Epithelial cell of esophagus (primary cell): ENCODE results near the gene TOMM5.

Experiments used
- DNase-seq: peaks from one replicate; pipeline ENCODE4 v3.0.0; 2010; ENCODE audit warnings: low read depth
- H3K4me3 ChIP-seq: 2 replicates; pipeline ENCODE4 v1.5.1; 2011; ENCODE audit warnings: mild to moderate bottlenecking, low read length, control low read depth
- CTCF ChIP-seq: IDR thresholded peaks from 2 replicates; pipeline ENCODE4 v1.5.1; 2011; ENCODE audit warnings: low read depth, mild to moderate bottlenecking, low read length, control low read depth, inconsistent platforms; ENCODE audit not compliant: insufficient read depth; ENCODE audit errors: missing control alignments

TOMM5 gene

GRCh38 chr9:37564916-37565315 is 27.5 kb downstream of the TOMM5 start:
- TF ChIP-seq CTCF: no peak

DNA sequence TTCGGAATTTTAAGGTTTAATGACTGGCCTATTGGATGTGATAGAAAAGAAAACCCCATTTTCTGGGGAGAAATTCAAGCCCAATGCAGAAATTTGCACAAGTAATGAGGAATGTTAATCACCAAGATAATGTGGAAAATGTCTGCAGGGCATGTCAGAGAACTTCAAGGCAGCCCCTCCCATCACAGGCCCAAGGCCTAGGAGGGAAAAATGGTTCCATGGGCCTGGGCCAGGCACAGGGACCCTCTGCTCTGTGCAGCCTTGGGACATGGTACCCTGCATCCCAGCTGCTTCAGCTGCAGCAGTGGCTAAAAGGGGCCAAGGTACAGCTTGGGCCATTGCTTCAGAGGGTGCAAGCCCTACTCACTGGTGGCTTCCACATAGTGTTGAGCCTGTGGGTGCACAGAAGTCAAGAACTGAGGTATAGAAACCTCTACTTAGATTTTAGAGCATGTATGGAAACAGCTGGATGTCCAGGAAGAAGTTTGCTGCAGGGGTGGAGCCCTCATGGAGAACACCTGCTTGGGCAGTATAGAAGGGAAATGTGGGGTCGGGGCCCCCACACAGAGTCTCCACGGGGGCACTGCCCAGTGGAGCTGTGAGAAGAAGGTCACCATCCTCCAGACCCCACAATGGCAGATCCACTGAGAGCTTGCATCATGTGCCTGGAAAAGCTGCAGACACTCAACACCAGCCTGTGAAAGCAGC is 28.4 kb downstream of the TOMM5 start:
- no peak for TF ChIP-seq CTCF
- DNase-seq: no peak
- no peak overlapping the region for H3K4me3 ChIP-seq

More at GRCh38 chr9:37564916-37565315, 27.5 kb downstream of the TOMM5 start:
- no peak overlapping the region for H3K4me3 ChIP-seq
- DNase-seq: no peak

GRCh38 chr9:37562826-37563225 is 29.6 kb downstream of the TOMM5 start:
- DNase-seq: no peak
- TF ChIP-seq CTCF: no peak
- no peak overlapping the region for H3K4me3 ChIP-seq

DNA sequence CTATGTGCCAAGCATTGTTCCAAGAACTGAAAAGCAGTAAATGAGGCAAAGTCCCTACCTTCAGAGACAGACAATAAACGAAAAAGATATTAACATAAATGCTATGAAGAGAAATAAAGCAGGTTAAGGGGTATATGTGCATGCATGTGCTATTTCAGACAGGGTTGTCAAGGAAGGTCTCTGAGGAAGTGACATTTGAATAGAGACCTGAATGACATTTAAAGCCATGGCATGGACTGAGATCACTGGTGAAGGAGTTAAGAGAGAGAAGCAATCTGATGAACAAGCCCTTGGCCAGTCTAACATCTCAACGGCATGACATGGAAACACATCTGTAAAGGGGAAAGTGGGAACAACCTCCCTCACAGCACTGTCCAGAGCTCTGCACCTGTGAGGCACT is 30.7 kb downstream of the TOMM5 start:
- H3K4me3 ChIP-seq: no peak overlapping the region
- no peak for TF ChIP-seq CTCF
- no peak for DNase-seq

DNA sequence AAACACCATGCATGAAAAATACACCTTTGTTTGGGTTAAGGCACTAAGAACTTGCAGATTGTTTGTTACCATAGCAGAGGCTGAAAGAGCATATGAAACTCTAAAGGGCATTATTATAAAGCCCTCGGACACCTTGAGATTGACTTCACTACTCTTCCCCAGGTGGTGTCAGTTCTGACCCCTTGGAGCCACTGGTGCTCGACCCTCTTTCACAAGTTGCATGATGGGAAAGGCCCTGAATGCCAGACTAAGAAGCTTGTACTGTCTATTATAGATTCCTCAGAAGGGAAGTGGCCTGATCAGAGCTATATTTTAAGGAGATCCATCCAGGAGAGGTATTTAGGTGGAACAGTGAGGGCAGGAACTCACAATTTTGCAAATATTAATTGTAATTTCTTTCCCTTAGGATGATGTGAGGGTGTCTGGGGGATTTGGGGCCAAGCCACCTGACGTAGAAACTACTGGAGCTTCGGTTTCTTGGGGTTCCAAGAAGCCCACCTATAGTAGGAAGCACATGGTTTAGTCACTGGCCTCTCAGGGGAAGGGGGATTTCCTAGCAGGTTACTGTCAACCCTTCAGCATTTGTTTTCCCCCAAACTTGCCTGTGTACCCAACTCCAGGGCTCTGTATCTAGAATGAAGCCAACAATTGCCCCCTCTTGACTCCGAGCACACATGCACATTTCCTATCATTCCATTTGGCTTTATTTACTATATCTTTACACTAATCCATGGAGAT is 32.4 kb downstream of the TOMM5 start:
- no peak for DNase-seq
- TF ChIP-seq CTCF: no peak

GRCh38 chr9:37559125-37559524 is 33.3 kb downstream of the TOMM5 start:
- no peak for TF ChIP-seq CTCF
- H3K4me3 ChIP-seq: no peak overlapping the region
- no peak for DNase-seq

More for the DNA sequence above, 32.4 kb downstream of the TOMM5 start:
- no peak overlapping the region for H3K4me3 ChIP-seq
